Endothelial cell of umbilical vein (primary cell): Measurements from ENCODE around the gene CRELD1. TPM values are rescaled to one million over a fixed set of nuclear protein-coding genes. Genes with fewer than 3 reads are reported as not detected.
A peak's percentile ranks its signal among the peaks of the same experiment; 100 is the strongest.

ENCODE experiments used
- BruUV-seq: library from RNA; stranded (reverse); fragments of 400-500 nt; replicated peaks from 2 replicates; lab custom pipeline; 2021; lab: Mats Ljungman, UMichigan
- CTCF ChIA-PET: fragments of 300-600, 350-600 bp; sonication (Branson Sonifier 250); formaldehyde crosslinking; loops from one replicate; lab custom pipeline; 2021; ENCODE audit warnings: antibody characterized with exemption, inconsistent platforms; lab: Charles Lee
- POLR2A ChIA-PET: fragments of 300-600, 350-600 bp; sonication (Branson Sonifier 250); formaldehyde crosslinking; loops from one replicate; lab custom pipeline; 2021; ENCODE audit warnings: antibody characterized with exemption, inconsistent platforms; lab: Charles Lee
- DNase-seq: peaks from one replicate; pipeline ENCODE4 v3.0.0-alpha.2; 2011; ENCODE audit warnings: low read depth, low spot score
- FAIRE-seq: peaks from 2 replicates; lab custom pipeline; 2011; peaks lifted over from hg19 to GRCh38; lab: Jason Lieb, UNC
- H2AFZ ChIP-seq: 2 replicates; pipeline ENCODE4 v1.6.0; 2012; ENCODE audit warnings: low read depth, low read length, control low read depth, inconsistent platforms
- H3K27ac ChIP-seq: 2 replicates; pipeline ENCODE4 v1.5.1; 2011; ENCODE audit warnings: low read depth, mild to moderate bottlenecking, control low read depth, low read length, moderate library complexity; ENCODE audit not compliant: insufficient read depth
- H3K27me3 ChIP-seq, 2 experiments: 2 replicates each; pipeline versions ENCODE4 v1.6.0 to v1.6.1; 2011; ENCODE audit warnings: low read length in 2 of 2, mixed read lengths in 1 of 2; ENCODE audit not compliant: control insufficient read depth in 2 of 2, insufficient read depth in 2 of 2
- H3K36me3 ChIP-seq, 2 experiments: 2 replicates in 1 of 2; 3 replicates in 1 of 2; pipeline ENCODE4 v1.5.1; 2011; ENCODE audit warnings: low read length in 2 of 2, mild to moderate bottlenecking in 1 of 2, moderate library complexity in 1 of 2; ENCODE audit not compliant: control insufficient read depth in 2 of 2, insufficient read depth in 2 of 2; ENCODE audit errors: extremely low read depth in 1 of 2
- H3K4me1 ChIP-seq: 3 replicates; pipeline ENCODE4 v1.5.1; 2011; ENCODE audit warnings: mild to moderate bottlenecking, low read length; ENCODE audit not compliant: control insufficient read depth, insufficient read depth; ENCODE audit errors: extremely low read depth
- H3K4me2 ChIP-seq: 2 replicates; pipeline ENCODE4 v1.6.1; 2011; ENCODE audit warnings: low read length, control low read depth, mixed read lengths; ENCODE audit not compliant: insufficient read depth
- H3K4me3 ChIP-seq, 3 experiments: fragments of 200-600 bp in 1 of 3; sonication (generic), shearing (Covaris generic) in 1 of 3; replicated peaks in 1 of 3; 2 replicates each; pipeline ENCODE4 v1.5.1; 2011 to 2016; ENCODE audit warnings: control low read depth in 3 of 3, low read length in 3 of 3, mild to moderate bottlenecking in 2 of 3, inconsistent platforms in 1 of 3, low read depth in 1 of 3, moderate library complexity in 1 of 3; ENCODE audit not compliant: insufficient read depth in 1 of 3
- H3K79me2 ChIP-seq: 2 replicates; pipeline ENCODE4 v1.6.0; 2012; ENCODE audit warnings: low read length, inconsistent platforms; ENCODE audit not compliant: control insufficient read depth, insufficient read depth
- H3K9ac ChIP-seq: replicated peaks from 2 replicates; pipeline ENCODE3; 2011; ENCODE audit warnings: low read length, control low read depth; ENCODE audit not compliant: insufficient read depth; ENCODE audit errors: extremely low read depth
- H3K9me1 ChIP-seq: replicated peaks from 3 replicates; pipeline ENCODE4 v1.6.0; 2011; ENCODE audit warnings: mild to moderate bottlenecking, low read length; ENCODE audit not compliant: control insufficient read depth, insufficient read depth; ENCODE audit errors: extremely low read depth
- H3K9me3 ChIP-seq: replicated peaks from 2 replicates; pipeline ENCODE4 v1.5.1; 2012; ENCODE audit warnings: low read length, inconsistent platforms; ENCODE audit not compliant: control insufficient read depth, insufficient read depth
- H4K20me1 ChIP-seq: replicated peaks from 2 replicates; pipeline ENCODE3; 2011; ENCODE audit warnings: mild to moderate bottlenecking, low read length; ENCODE audit not compliant: control insufficient read depth, insufficient read depth; ENCODE audit errors: extremely low read depth
- CTCF ChIP-seq, 2 donors: IDR thresholded peaks; 1 replicate in 1 of 2; 2 replicates in 1 of 2; pipeline ENCODE4 v1.5.1; 2011; ENCODE audit warnings: low read length in 2 of 2, mild to moderate bottlenecking in 2 of 2, moderate library complexity in 2 of 2, control low read depth in 1 of 2, inconsistent platforms in 1 of 2, low read depth in 1 of 2; ENCODE audit not compliant: insufficient read depth in 1 of 2; ENCODE audit errors: extremely low read depth in 1 of 2
- FOS ChIP-seq: IDR thresholded peaks from 2 replicates; pipeline ENCODE4 v1.6.1; 2011; ENCODE audit warnings: mild to moderate bottlenecking, low read length, moderate library complexity, borderline replicate concordance; ENCODE audit not compliant: insufficient read depth
- JUN ChIP-seq: IDR thresholded peaks from 2 replicates; pipeline ENCODE4 v1.6.1; 2011; ENCODE audit warnings: borderline replicate concordance, low read depth; ENCODE audit not compliant: insufficient read length, insufficient read depth
- MYC ChIP-seq: IDR thresholded peaks from one replicate; pipeline ENCODE4 v1.6.1; 2011; ENCODE audit warnings: mild to moderate bottlenecking, low read depth, low read length
- POLR2A ChIP-seq: IDR thresholded peaks from 2 replicates; pipeline ENCODE4 v1.6.1; 2012; ENCODE audit warnings: low read depth, mild to moderate bottlenecking, control low read depth, low read length
- POLR2AphosphoS5 ChIP-seq: IDR thresholded peaks from 2 replicates; pipeline ENCODE4 v1.6.1; 2012; ENCODE audit warnings: low read depth, mild to moderate bottlenecking, control low read depth, low read length, moderate library complexity; ENCODE audit not compliant: insufficient read depth
- dilution Hi-C: fragments of 300-500 bp; cut with MboI; formaldehyde crosslinking; loops from one replicate; pipeline ENCODE4 v1.15.0; 2019; ENCODE audit warnings: low sequenced_read_pairs; ENCODE audit not compliant: extremely low pct_ligation_motif_present
- intact Hi-C: fragments of 100-400 bp; cut with micrococcal nuclease; formaldehyde crosslinking; loops from one replicate; pipeline ENCODE4 v1.10.0; 2022
- polyA plus RNA-seq, 4 experiments: library from polyadenylated mRNA; depleted of rRNA in 3 of 4; stranded (reverse) in 3 of 4; unstranded in 1 of 4; fragments of >200 nt; gene quantifications; 2 replicates each; pipeline versions ENCODE4 v1.2.1 to v1.2.3, GENCODE V29; 2011 to 2012; ENCODE audit warnings: missing spikeins in 1 of 4
- total RNA-seq: library from RNA; stranded (reverse); gene quantifications from 2 replicates; pipeline ENCODE4 v1.2.3, GENCODE V29; 2021

Gene CRELD1
- total and polyA plus RNA-seq, 2 donors (not counting 3 experiments of a cell fraction or from before 2014, with no cell fraction given), result 21.6 to 43.9 TPM

- peak overlapping the region; percentile 33 for H3K9ac ChIP-seq
- TSS peak; percentile 17 for BruUV-seq
- no peaks in the 10 kb centered on the region for H4K20me1 ChIP-seq
- H2AFZ ChIP-seq, result peak overlapping the region; percentile 81
- H3K79me2 ChIP-seq, result no peaks in the 10 kb centered on the region
- no peaks in the 10 kb centered on the region for H3K9me1 ChIP-seq
- intact Hi-C loops (loop anchor here (1.0 to 5.0 kb wide), 11 partner anchors 13 to 376 kb away; partner anchors contain the start of genes CRELD1, EMC3, JAGN1 and OGG1), dilution Hi-C loops (no loop called here)
- H3K36me3 ChIP-seq, result no peaks in the 10 kb centered on the region
- CTCF ChIA-PET, result interaction anchor here (0.6 to 2.5 kb wide), 76 partner anchors 8 to 593 kb away, joined by 3 to 105 read pairs (median 4); partner anchors contain the start of genes ARPC4, CIDEC, CRELD1 and EMC3
- H3K27ac ChIP-seq, result no peak overlapping the region
- peak overlapping the region; percentile 27 to 60 (median 34) for H3K4me3 ChIP-seq
- DNase-seq (peak; percentile 94), FAIRE-seq (peak; percentile 83)
- POLR2A ChIA-PET, result interaction anchor here (0.6 to 1.3 kb wide), 6 partner anchors 11 to 363 kb away, joined by 3 to 14 read pairs (median 4); partner anchors contain the start of gene CRELD1
- peaks cover 3% of the 10 kb centered on the region for H3K4me1 ChIP-seq
- peak; percentile 25 for TF ChIP-seq MYC
- TF ChIP-seq FOS, result no peak
- TF ChIP-seq POLR2A, result peak; percentile 82
- TF ChIP-seq POLR2AphosphoS5, result peak; percentile 71
- no peak for TF ChIP-seq JUN
- TF ChIP-seq CTCF (IDR thresholded peaks at IDR 0.05; ENCODE audit: extremely low read depth in 1 of 2, insufficient read depth in 1 of 2, low read depth in 1 of 2, low read length in 2 of 2), result peak; percentile 83 to 85
- H3K4me2 ChIP-seq, result peak overlapping the region; percentile 47
- H3K9me3 ChIP-seq, result no peaks in the 10 kb centered on the region
- H3K27me3 ChIP-seq, result no peaks in the 10 kb centered on the region
These were observed 12.7 kb downstream of the CRELD1 start for GRCh38 chr3:9946112-9947024.
